ENCODE results near the gene PLG.
"Not testable (repeated sequence)": the region's sequence is repeated elsewhere in the genome, so short reads cannot be mapped to it uniquely, and the experiment has no call there.

Gene PLG

DNA sequence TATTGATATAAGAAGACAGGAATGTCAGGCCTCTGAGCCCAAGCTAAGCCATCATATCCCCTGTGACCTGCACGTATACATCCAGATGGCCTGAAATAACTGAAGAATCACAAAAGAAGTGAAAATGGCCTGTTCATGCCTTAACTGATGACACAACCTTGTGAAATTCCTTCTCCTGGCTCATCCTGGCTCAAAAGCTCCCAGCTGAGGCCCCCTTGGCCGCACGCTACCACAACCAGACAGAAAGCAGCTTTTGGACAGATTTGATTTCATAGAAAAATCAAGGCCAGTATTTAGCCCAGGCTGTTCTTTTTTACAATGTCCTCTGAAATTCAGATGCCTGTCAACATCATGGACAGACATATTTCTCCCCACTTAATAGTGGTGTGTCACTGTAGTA is 78.6 kb downstream of the PLG start:
- DNase-seq = not testable (repeated sequence)

- DNase-seq = no peak
Measured at GRCh38 chr6:160781298-160781697, 79.3 kb downstream of the PLG start.

- no peak for DNase-seq
Measured at GRCh38 chr6:160782228-160782627, 80.2 kb downstream of the PLG start.

- DNase-seq = no peak
Measured at GRCh38 chr6:160783741-160784140, 81.7 kb downstream of the PLG start.

- DNase-seq = not testable (repeated sequence)
Measured at GRCh38 chr6:160788126-160788525, 86.1 kb downstream of the PLG start.

- DNase-seq = no peak
Measured at GRCh38 chr6:160788806-160789205, 86.8 kb downstream of the PLG start.

GRCh38 chr6:160789263-160790027 is 87.4 kb downstream of the PLG start:
- DNase-seq = peak; percentile 16

DNA sequence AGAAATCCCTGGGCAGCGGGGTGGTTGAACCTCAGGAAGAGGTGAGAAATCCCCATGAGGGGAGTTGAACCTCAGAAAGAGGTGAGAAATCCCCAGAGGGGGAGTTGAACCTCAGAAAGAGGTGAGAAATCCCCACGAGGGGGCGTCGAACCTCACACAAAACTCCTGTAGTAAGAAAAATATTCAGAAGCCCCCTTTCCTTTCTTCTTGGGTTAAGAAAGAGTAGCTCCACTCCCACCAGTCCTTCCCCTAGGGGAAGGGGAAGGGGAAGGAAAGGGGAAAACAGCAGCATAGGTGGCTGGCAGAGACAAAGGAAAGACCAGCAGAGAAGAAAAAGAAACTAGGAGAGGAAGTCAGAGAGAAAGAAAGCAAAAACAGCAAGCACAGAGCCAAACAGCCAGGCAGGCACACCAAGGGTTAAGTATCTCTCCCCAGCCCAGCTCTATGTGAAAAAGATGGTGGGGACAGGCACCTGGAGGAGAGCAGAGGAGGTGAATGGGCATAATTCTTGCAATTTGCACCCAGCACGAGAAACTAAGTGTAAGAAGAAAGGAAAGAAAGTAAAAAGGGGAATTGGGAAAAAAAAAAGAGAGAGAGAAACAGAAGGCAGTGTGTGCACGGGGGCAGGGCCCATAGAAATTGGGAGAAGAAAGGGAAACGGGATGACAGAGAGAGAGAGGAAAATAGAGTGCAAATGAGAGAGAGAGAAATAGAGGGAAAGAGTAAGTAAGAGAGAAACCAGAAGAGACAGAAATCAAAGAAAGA is 88.2 kb downstream of the PLG start:
- DNase-seq = no peak

DNA sequence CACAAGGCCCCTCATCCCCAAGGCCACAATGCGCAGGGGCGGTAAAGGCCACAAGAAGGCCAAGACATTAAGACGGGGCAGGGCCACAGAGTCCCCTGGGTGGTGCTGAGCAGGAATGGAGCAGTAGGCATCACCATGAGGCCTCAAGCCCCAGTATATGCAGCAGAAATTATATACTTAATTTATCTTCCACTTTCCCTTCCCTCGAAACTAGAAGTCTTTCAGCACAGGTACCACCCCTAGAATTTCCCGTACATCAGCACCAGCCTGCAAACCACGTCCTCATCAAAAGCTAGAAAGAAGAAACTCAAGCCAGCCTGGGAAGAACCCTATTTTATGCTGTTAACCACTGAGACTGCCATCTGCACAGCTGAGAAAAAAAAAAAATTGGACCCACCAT is 89.4 kb downstream of the PLG start:
- DNase-seq = no peak

DNA sequence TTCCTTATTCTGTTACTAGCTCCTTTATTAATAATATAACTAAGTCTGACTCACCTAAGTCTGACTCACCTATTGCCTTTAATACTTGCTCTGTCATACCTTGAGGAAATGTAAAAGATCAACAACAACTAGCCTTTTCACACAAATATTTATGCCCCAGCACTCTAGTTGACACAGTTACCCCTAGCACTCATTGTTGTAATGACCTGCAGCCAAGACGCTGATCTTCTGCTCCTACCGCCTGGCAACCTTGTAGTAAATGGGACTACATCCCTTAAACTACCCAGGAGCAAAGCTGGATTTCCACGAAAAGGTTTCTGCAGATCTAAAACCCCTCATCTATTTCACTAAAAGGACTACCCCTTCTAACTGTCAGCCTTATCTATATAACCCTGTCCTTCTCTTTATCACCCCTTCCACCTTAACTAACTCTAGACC is 90.0 kb downstream of the PLG start:
- no peak for DNase-seq

DNA sequence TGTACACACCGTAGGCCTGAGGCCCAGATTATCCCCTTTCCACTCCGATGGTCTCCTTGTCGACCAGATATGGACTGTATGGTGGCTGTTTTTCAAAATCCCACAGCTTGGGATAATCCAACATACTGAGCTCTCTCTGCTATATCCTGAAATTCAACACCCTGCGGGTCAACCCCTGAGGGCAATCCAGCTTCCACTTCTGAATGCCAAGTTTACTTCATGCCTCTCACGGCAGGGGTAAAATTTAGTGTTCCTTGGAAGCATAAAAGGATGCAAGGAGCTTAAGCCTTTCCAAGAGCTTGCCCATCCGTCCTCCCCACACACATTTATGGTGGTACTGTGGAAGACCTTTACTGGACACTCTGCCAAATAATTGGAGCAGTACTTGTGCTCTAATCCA is 90.7 kb downstream of the PLG start:
- DNase-seq = no peak

DNA sequence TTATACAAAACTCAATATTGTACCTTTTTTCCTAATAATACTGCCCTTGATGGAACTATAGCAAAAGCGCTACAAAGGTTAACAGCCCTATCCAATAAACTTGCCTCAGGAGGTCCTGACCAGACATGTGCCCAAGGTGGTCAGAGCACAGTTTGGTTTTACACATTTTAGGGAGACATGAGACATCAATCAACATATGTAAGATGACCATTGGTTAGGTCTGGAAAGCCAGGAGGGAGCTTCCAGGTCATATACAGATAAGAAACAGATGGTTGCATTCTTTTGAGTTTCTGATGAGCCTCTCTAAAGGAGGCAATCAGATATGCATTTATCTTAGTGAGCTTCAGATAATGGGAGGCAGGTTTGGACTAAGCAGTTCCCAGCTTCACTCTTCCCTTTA is 91.6 kb downstream of the PLG start:
- no peak for DNase-seq

GRCh38 chr6:160795721-160796120 is 93.7 kb downstream of the PLG start:
- DNase-seq = no peak

GRCh38 chr6:160798625-160799024 is 96.6 kb downstream of the PLG start:
- no peak for DNase-seq

DNA sequence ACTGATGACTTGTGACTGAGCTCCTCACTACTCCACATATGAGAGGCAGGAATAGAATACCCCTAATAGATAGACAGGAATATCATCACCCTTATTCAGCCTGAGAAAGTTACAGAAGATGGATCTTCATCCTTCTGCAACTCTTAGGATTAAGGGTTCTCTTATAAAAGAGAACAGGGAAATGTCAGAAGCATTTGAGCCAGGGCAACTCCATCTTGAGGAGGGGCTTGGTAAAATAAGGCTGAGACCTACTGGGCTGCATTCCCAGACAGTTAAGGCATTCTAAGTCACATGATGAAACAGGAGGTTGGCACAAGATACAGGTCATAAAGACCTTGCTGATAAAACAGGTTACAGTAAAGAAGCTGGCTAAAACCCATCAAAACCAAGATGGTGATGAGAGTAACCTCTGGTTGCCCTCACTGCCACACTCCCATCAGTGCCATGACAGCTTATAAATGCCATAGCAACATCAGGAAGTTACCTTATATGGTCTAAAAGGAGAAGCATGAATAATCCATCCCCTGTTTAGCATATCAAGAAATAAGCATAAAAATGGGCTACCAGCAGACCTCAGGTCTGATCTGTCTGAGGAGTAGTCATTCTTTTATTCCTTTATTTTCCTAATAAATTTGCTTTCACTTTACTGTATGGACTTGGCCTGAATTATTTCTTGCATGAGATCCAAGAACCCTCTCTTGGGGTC is 97.9 kb downstream of the PLG start:
- no peak for DNase-seq

GRCh38 chr6:160801418-160801817 is 99.4 kb downstream of the PLG start:
- no peak for DNase-seq

DNA sequence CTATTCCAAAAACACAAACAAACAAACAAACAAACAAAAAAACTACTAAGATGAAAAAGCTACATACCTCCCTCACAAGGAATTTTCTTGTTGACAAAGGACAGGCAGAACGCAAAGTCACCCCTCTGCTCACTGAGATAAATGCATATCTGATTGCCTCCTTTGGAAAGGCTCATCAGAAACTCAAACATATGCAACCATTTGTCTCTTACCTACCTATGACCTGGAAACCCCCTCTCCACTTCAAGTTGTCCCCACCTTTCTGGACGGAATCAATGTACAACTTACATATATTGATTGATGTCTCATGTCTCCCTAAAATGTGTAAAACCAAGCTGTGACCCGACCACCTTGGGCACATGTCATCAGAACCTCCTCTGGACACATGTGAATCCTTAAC is 100.0 kb downstream of the PLG start:
- not testable (repeated sequence) for DNase-seq

All from CD4-positive, alpha-beta T cell treated with Interleukin-12 subunit alpha and Interleukin-12 subunit beta, for 1 hour (primary cell).